HEK293 (cell line): ENCODE measurements around the gene RHOT1.

Experiments used
- CTCF ChIA-PET: fragments of 350-600 bp; formaldehyde crosslinking; extraction: SDS; loops from one replicate; lab custom pipeline; 2021; ENCODE audit warnings: antibody characterized with exemption; lab: Yijun Ruan, JAX
- POLR2A ChIA-PET: fragments of 300-600 bp; formaldehyde crosslinking; extraction: SDS; loops from one replicate; lab custom pipeline; 2020; ENCODE audit warnings: antibody characterized with exemption, inconsistent platforms; lab: Yijun Ruan, JAX
- H3K27ac ChIP-seq: fragments of 200-500 bp; sonication (Bioruptor generic); 2 replicates; pipeline ENCODE4 v1.5.1; 2014; ENCODE audit warnings: low read depth, low read length, control low read depth, inconsistent platforms; ENCODE audit errors: extremely low read depth
- H3K36me3 ChIP-seq, 2 experiments: fragments of 200-500 bp in 1 of 2; sonication (Bioruptor generic) in 1 of 2; 1 replicate in 1 of 2; 2 replicates in 1 of 2; pipeline ENCODE4 v1.5.1; 2014 to 2017; ENCODE audit warnings: inconsistent platforms in 2 of 2, low read length in 2 of 2; ENCODE audit not compliant: control insufficient read depth in 2 of 2, insufficient read depth in 1 of 2
- H3K4me1 ChIP-seq: fragments of 200-500 bp; sonication (Bioruptor generic); 2 replicates; pipeline ENCODE4 v1.5.1; 2014; ENCODE audit warnings: mild to moderate bottlenecking, low read length, inconsistent platforms; ENCODE audit not compliant: control insufficient read depth, insufficient read depth
- H3K4me3 ChIP-seq: 2 replicates; pipeline ENCODE4 v1.5.1; 2011; ENCODE audit warnings: low read depth, mild to moderate bottlenecking, control low read depth, low read length, moderate library complexity
- H3K9me3 ChIP-seq: fragments of 200-500 bp; sonication (Bioruptor generic); 2 replicates; pipeline ENCODE4 v1.5.1; 2014; ENCODE audit warnings: low read depth, low read length, inconsistent platforms; ENCODE audit not compliant: control insufficient read depth, insufficient read depth
- EGR2 ChIP-seq: fragments of 450-650 bp; formaldehyde crosslinking; IDR thresholded peaks from 2 replicates; pipeline ENCODE4 v1.5.1; 2016; ENCODE audit warnings: low read depth, missing biosample characterization, missing genetic modification characterization
- MYNN ChIP-seq: fragments of 450-650 bp; formaldehyde crosslinking; IDR thresholded peaks from 2 replicates; pipeline ENCODE4 v1.5.1; 2016; ENCODE audit warnings: missing biosample characterization, missing genetic modification characterization, borderline replicate concordance
- MZF1 ChIP-seq: fragments of 450-650 bp; formaldehyde crosslinking; IDR thresholded peaks from 2 replicates; pipeline ENCODE4 v1.5.1; 2017; ENCODE audit warnings: missing biosample characterization, missing genetic modification characterization, borderline replicate concordance
- SP2 ChIP-seq: fragments of 450-650 bp; formaldehyde crosslinking; IDR thresholded peaks from 2 replicates; pipeline ENCODE4 v1.5.1; 2016; ENCODE audit warnings: missing biosample characterization, missing genetic modification characterization
- TCF7L2 ChIP-seq: IDR thresholded peaks from 2 replicates; pipeline ENCODE4 v1.6.1; 2011; ENCODE audit warnings: low read depth, mild to moderate bottlenecking, inconsistent platforms, low read length, moderate library complexity, borderline replicate concordance
- ZBTB17 ChIP-seq: fragments of 450-650 bp; formaldehyde crosslinking; IDR thresholded peaks from 2 replicates; pipeline ENCODE4 v1.5.1; 2016; ENCODE audit warnings: missing biosample characterization, missing genetic modification characterization
- ZBTB8A ChIP-seq: fragments of 450-650 bp; formaldehyde crosslinking; IDR thresholded peaks from 2 replicates; pipeline ENCODE4 v1.5.1; 2016; ENCODE audit warnings: missing biosample characterization, missing genetic modification characterization
- ZFP3 ChIP-seq: fragments of 450-650 bp; formaldehyde crosslinking; IDR thresholded peaks from 2 replicates; pipeline ENCODE4 v1.5.1; 2016; ENCODE audit warnings: low read depth, missing biosample characterization, missing genetic modification characterization
- ZNF157 ChIP-seq: fragments of 450-650 bp; formaldehyde crosslinking; IDR thresholded peaks from 2 replicates; pipeline ENCODE4 v1.5.1; 2016; ENCODE audit warnings: missing biosample characterization, missing genetic modification characterization
- ZNF169 ChIP-seq: fragments of 450-650 bp; formaldehyde crosslinking; IDR thresholded peaks from 2 replicates; pipeline ENCODE4 v1.5.1; 2016; ENCODE audit warnings: missing biosample characterization, missing genetic modification characterization
- ZNF19 ChIP-seq: fragments of 450-650 bp; formaldehyde crosslinking; IDR thresholded peaks from 2 replicates; pipeline ENCODE4; 2016; ENCODE audit warnings: missing biosample characterization, missing genetic modification characterization, low read depth
- ZNF2 ChIP-seq: fragments of 450-650 bp; formaldehyde crosslinking; IDR thresholded peaks from 2 replicates; pipeline ENCODE4 v1.5.1; 2016; ENCODE audit warnings: missing biosample characterization, missing genetic modification characterization
- ZNF223 ChIP-seq: fragments of 450-650 bp; formaldehyde crosslinking; IDR thresholded peaks from 2 replicates; pipeline ENCODE4 v1.5.1; 2016; ENCODE audit warnings: missing biosample characterization, missing genetic modification characterization
- ZNF426 ChIP-seq: fragments of 450-650 bp; formaldehyde crosslinking; IDR thresholded peaks from 2 replicates; pipeline ENCODE4 v1.5.1; 2017; ENCODE audit warnings: missing biosample characterization, missing genetic modification characterization, mild to moderate bottlenecking, inconsistent platforms, moderate library complexity
- ZNF514 ChIP-seq: fragments of 450-650 bp; formaldehyde crosslinking; IDR thresholded peaks from 2 replicates; pipeline ENCODE4 v1.5.1; 2016; ENCODE audit warnings: missing biosample characterization, missing genetic modification characterization
- ZNF544 ChIP-seq: fragments of 450-650 bp; formaldehyde crosslinking; IDR thresholded peaks from 2 replicates; pipeline ENCODE4 v1.5.0; 2017; ENCODE audit warnings: missing biosample characterization, missing genetic modification characterization
- ZNF549 ChIP-seq: fragments of 450-650 bp; IDR thresholded peaks from 2 replicates; pipeline ENCODE4 v1.5.1; 2018; ENCODE audit warnings: missing biosample characterization, missing genetic modification characterization, mild to moderate bottlenecking, inconsistent platforms, moderate library complexity
- ZNF596 ChIP-seq: fragments of 450-650 bp; IDR thresholded peaks from 2 replicates; pipeline ENCODE4 v1.5.0; 2018; ENCODE audit warnings: missing biosample characterization, mild to moderate bottlenecking, missing genetic modification characterization, moderate library complexity
- ZNF624 ChIP-seq: fragments of 450-650 bp; formaldehyde crosslinking; IDR thresholded peaks from 2 replicates; pipeline ENCODE4 v1.5.1; 2017; ENCODE audit warnings: missing biosample characterization, missing genetic modification characterization
- TF ChIP-seq, protein P1 (sequence below): fragments of 450-650 bp; formaldehyde crosslinking; IDR thresholded peaks from 2 replicates; pipeline ENCODE4 v1.5.1; 2016; ENCODE audit warnings: missing biosample characterization, missing genetic modification characterization
- TF ChIP-seq, protein P2 (sequence below): fragments of 450-650 bp; formaldehyde crosslinking; IDR thresholded peaks from 2 replicates; pipeline ENCODE4 v1.5.1; 2016; ENCODE audit warnings: missing biosample characterization, missing genetic modification characterization
- TF ChIP-seq, protein P3 (sequence below): fragments of 450-650 bp; formaldehyde crosslinking; IDR thresholded peaks from 2 replicates; pipeline ENCODE4 v1.5.1; 2017; ENCODE audit warnings: missing biosample characterization, mild to moderate bottlenecking, missing genetic modification characterization, moderate library complexity
- TF ChIP-seq, protein P4 (sequence below): fragments of 450-650 bp; formaldehyde crosslinking; IDR thresholded peaks from 2 replicates; pipeline ENCODE4 v1.5.1; 2016; ENCODE audit warnings: missing biosample characterization, missing genetic modification characterization
- TF ChIP-seq, protein P5 (sequence below): fragments of 450-650 bp; formaldehyde crosslinking; IDR thresholded peaks from 2 replicates; pipeline ENCODE4 v1.5.1; 2016; ENCODE audit warnings: missing biosample characterization, missing genetic modification characterization
- TF ChIP-seq, protein P6 (sequence below): fragments of 450-650 bp; formaldehyde crosslinking; IDR thresholded peaks from 2 replicates; pipeline ENCODE4 v1.5.1; 2016; ENCODE audit warnings: missing biosample characterization, missing genetic modification characterization

RHOT1 gene

DNA sequence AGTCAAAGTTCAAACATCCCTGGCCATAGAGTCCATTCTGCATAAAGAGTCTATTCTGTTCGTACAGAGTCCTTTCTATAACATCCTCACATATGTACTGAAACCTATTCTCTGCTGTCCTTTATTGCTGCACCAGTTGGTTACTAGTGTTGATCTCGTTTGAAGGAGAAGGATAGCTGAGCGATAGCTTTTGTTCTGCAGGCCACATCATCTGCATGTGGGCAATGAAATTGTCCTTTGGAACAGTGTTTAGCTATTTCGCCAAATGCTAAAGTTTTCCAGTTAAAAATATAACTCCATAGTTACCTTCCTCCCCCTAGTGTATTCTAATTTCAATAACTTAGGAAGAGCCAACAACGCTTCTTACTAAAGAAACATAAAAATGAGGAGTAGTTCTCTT, 6.0 kb downstream of the RHOT1 start (continued):
- TF ChIP-seq ZNF549, result no peak
- no peak for TF ChIP-seq ZFP3
- TF ChIP-seq MZF1, result no peak
- no peak for TF ChIP-seq ZNF223
- no peak for TF ChIP-seq ZNF19 (tag by site-specific recombination)
- no peak for TF ChIP-seq ZNF426 (tag by site-specific recombination)
- no peak for TF ChIP-seq ZNF2 (tag by site-specific recombination)
- no peak for TF ChIP-seq ZNF544
- TF ChIP-seq, protein P1, sequence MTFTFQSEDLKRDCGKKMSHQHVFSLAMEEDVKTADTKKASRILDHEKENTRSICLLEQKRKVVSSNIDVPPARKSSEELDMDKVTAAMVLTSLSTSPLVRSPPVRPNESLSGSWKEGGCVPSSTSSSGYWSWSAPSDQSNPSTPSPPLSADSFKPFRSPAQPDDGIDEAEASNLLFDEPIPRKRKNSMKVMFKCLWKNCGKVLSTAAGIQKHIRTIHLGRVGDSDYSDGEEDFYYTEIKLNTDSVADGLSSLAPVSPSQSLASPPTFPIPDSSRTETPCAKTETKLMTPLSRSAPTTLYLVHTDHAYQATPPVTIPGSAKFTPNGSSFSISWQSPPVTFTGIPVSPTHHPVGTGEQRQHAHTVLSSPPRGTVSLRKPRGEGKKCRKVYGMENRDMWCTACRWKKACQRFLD (tag by site-specific recombination), result no peak
- no peak for TF ChIP-seq MYNN

DNA sequence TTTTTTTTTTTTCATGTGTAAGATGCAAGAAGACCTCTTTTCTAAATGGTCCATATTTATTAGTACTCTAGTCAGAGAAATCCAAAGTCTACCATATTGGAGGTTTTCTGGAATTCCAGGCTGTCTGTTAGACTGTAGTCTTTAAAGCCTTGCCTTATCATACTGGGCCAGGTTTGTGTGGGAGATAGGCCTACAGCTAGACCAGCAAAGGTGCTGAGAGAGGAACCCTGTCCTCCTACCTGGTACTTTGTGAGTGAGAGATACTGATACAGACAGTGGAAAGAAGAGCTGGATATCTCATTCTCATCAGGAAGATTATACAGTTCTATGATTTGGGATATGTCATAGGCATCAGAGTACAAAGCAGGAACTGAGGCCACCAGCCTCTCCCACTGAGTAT, 8.1 kb downstream of the RHOT1 start:
- no peak for TF ChIP-seq SP2 (tag by site-specific recombination)
- no peak for TF ChIP-seq ZNF596 (tag by site-specific recombination)
- TF ChIP-seq, protein P2, sequence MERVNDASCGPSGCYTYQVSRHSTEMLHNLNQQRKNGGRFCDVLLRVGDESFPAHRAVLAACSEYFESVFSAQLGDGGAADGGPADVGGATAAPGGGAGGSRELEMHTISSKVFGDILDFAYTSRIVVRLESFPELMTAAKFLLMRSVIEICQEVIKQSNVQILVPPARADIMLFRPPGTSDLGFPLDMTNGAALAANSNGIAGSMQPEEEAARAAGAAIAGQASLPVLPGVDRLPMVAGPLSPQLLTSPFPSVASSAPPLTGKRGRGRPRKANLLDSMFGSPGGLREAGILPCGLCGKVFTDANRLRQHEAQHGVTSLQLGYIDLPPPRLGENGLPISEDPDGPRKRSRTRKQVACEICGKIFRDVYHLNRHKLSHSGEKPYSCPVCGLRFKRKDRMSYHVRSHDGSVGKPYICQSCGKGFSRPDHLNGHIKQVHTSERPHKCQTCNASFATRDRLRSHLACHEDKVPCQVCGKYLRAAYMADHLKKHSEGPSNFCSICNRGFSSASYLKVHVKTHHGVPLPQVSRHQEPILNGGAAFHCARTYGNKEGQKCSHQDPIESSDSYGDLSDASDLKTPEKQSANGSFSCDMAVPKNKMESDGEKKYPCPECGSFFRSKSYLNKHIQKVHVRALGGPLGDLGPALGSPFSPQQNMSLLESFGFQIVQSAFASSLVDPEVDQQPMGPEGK (tag by site-specific recombination), result no peak
- no peak for TF ChIP-seq ZNF157 (tag by site-specific recombination)
- TF ChIP-seq, protein P3, sequence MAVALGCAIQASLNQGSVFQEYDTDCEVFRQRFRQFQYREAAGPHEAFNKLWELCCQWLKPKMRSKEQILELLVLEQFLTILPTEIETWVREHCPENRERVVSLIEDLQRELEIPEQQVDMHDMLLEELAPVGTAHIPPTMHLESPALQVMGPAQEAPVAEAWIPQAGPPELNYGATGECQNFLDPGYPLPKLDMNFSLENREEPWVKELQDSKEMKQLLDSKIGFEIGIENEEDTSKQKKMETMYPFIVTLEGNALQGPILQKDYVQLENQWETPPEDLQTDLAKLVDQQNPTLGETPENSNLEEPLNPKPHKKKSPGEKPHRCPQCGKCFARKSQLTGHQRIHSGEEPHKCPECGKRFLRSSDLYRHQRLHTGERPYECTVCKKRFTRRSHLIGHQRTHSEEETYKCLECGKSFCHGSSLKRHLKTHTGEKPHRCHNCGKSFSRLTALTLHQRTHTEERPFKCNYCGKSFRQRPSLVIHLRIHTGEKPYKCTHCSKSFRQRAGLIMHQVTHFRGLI (tag by site-specific recombination), result no peak
- TF ChIP-seq ZNF169 (tag by site-specific recombination), result no peak
- no peak for TF ChIP-seq ZNF624 (tag by site-specific recombination)
- no peak for TF ChIP-seq TCF7L2
- TF ChIP-seq, protein P4, sequence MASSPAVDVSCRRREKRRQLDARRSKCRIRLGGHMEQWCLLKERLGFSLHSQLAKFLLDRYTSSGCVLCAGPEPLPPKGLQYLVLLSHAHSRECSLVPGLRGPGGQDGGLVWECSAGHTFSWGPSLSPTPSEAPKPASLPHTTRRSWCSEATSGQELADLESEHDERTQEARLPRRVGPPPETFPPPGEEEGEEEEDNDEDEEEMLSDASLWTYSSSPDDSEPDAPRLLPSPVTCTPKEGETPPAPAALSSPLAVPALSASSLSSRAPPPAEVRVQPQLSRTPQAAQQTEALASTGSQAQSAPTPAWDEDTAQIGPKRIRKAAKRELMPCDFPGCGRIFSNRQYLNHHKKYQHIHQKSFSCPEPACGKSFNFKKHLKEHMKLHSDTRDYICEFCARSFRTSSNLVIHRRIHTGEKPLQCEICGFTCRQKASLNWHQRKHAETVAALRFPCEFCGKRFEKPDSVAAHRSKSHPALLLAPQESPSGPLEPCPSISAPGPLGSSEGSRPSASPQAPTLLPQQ (tag by site-specific recombination), result no peak
- TF ChIP-seq MYNN, result no peak
- TF ChIP-seq, all 188 proteins: peak for 0
- Histone ChIP-seq H3K36me3 (peaks cover 23 to 24% of the 10 kb centered on the region in 2 experiments), H3K9me3 (no peaks in the 10 kb centered on the region), H3K27ac (no peak overlapping the region), H3K4me1 (0 out of 2 replicates have a peak, but pooled peaks cover 3% of the 10 kb centered on the region), H3K4me3 (no peak overlapping the region)
- ChIA-PET POLR2A (no interaction called here), CTCF (interaction anchor here (0.6 to 1.0 kb wide), 6 partner anchors 9 to 690 kb away, joined by 3 to 5 read pairs (median 4); no protein-coding TSS in a partner anchor)

DNA sequence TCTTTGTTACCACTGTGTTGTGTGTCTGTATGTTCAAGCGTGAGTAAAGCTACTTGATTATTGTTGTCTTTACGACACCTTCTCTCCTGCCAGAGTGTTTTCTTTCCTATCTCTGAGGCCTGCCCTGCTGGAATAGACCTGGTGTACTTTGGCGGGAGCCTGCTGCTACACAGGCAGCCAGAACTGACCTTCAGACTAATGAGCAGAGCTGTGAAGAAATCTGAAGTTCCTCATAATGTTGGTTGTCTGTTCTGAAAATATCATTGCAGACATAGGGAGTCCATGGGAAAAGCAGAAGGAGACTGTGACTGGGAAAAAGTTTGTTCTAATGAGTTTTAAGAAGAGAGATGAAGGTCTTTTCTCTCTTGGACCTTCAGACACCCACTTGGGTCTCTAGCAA, 9.8 kb downstream of the RHOT1 start:
- POLR2A ChIA-PET, result interaction anchor here (1.3 kb wide), 1 partner anchor 9 kb away, joined by 4 read pairs; the partner anchor contains the start of gene RHOT1
- Histone ChIP-seq H3K27ac (no peak overlapping the region), H3K4me3 (no peak overlapping the region), H3K9me3 (no peaks in the 10 kb centered on the region), H3K4me1 (0 out of 2 replicates have a peak, but pooled peaks cover 3% of the 10 kb centered on the region), H3K36me3 (peaks cover 21 to 29% of the 10 kb centered on the region in 2 experiments)
- CTCF ChIA-PET, result interaction anchor here (0.6 kb wide), 1 partner anchor 272 kb away, joined by 3 read pairs; no protein-coding TSS in a partner anchor
- TF ChIP-seq ZNF514 (tag by site-specific recombination) (no peak), ZBTB8A (tag by site-specific recombination) (no peak), ZBTB17 (tag by site-specific recombination) (no peak), EGR2 (no peak)
- TF ChIP-seq, protein P5, sequence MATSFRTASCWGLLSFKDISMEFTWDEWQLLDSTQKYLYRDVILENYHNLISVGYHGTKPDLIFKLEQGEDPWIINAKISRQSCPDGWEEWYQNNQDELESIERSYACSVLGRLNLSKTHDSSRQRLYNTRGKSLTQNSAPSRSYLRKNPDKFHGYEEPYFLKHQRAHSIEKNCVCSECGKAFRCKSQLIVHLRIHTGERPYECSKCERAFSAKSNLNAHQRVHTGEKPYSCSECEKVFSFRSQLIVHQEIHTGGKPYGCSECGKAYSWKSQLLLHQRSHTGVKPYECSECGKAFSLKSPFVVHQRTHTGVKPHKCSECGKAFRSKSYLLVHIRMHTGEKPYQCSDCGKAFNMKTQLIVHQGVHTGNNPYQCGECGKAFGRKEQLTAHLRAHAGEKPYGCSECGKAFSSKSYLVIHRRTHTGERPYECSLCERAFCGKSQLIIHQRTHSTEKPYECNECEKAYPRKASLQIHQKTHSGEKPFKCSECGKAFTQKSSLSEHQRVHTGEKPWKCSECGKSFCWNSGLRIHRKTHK (tag by site-specific recombination), result no peak
- TF ChIP-seq, protein P6, sequence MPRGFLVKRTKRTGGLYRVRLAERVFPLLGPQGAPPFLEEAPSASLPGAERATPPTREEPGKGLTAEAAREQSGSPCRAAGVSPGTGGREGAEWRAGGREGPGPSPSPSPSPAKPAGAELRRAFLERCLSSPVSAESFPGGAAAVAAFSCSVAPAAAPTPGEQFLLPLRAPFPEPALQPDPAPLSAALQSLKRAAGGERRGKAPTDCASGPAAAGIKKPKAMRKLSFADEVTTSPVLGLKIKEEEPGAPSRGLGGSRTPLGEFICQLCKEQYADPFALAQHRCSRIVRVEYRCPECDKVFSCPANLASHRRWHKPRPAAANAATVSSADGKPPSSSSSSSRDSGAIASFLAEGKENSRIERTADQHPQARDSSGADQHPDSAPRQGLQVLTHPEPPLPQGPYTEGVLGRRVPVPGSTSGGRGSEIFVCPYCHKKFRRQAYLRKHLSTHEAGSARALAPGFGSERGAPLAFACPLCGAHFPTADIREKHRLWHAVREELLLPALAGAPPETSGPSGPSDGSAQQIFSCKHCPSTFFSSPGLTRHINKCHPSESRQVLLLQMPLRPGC (tag by site-specific recombination), result no peak
